Neural cell (in vitro differentiated cells): ENCODE data around the gene ZNF697. TPM values are rescaled to one million over a fixed set of nuclear protein-coding genes. Genes with fewer than 3 reads are reported as not detected.

Experiments used
- H2AFZ ChIP-seq: fragments of 200-600, 300-800 bp; sonication (generic), shearing (Covaris generic); 2 replicates; pipeline ENCODE4 v1.6.0; 2014; ENCODE audit warnings: low read depth, mild to moderate bottlenecking, antibody characterized with exemption, low read length, moderate library complexity
- H3F3A ChIP-seq: fragments of 200-600 bp; shearing (Covaris generic); 2 replicates; pipeline ENCODE4 v1.6.1; 2016; ENCODE audit warnings: mild to moderate bottlenecking, moderate library complexity, mixed read lengths, antibody characterized with exemption, low read length; ENCODE audit not compliant: insufficient read depth, poor library complexity, severe bottlenecking
- H3K27ac ChIP-seq: fragments of 200-600, 300-800 bp; sonication (generic), shearing (Covaris generic); 2 replicates; pipeline ENCODE4 v1.5.1; 2014; ENCODE audit warnings: mild to moderate bottlenecking, low read length, moderate library complexity
- H3K27me3 ChIP-seq: fragments of 300-800, 200-600 bp; sonication (generic), shearing (Covaris generic); 2 replicates; pipeline ENCODE4 v1.6.0; 2014; ENCODE audit warnings: mild to moderate bottlenecking, low read depth, low read length, moderate library complexity; ENCODE audit not compliant: insufficient read depth
- H3K36me3 ChIP-seq: fragments of 300-800, 200-600 bp; sonication (generic), shearing (Covaris generic); 2 replicates; pipeline ENCODE4 v1.5.1; 2014; ENCODE audit warnings: mild to moderate bottlenecking, antibody characterized with exemption, low read length, moderate library complexity; ENCODE audit not compliant: insufficient read depth
- H3K4me2 ChIP-seq: fragments of 300-800, 200-600 bp; sonication (generic), shearing (Covaris generic); 2 replicates; pipeline ENCODE4 v1.6.0; 2014; ENCODE audit warnings: mild to moderate bottlenecking, low read length
- H3K4me3 ChIP-seq: fragments of 300-800, 200-600 bp; sonication (generic), shearing (Covaris generic); 2 replicates; pipeline ENCODE4 v1.5.1; 2014; ENCODE audit warnings: mild to moderate bottlenecking, low read length, moderate library complexity
- H3K79me2 ChIP-seq: fragments of 200-600 bp; shearing (Covaris generic); replicated peaks from 2 replicates; pipeline ENCODE4 v1.6.0; 2014; ENCODE audit warnings: mild to moderate bottlenecking, low read length, moderate library complexity; ENCODE audit not compliant: insufficient read depth
- H3K9ac ChIP-seq: fragments of 300-800, 200-600 bp; sonication (generic), shearing (Covaris generic); 2 replicates; pipeline ENCODE4 v1.6.1; 2016; ENCODE audit warnings: mild to moderate bottlenecking, low read length, mixed read lengths
- H3K9me2 ChIP-seq: fragments of 200-600 bp; shearing (Covaris generic); 2 replicates; pipeline ENCODE4 v1.6.1; 2016; ENCODE audit warnings: mild to moderate bottlenecking, low read length, mixed read lengths; ENCODE audit not compliant: insufficient read depth
- H3K9me3 ChIP-seq: fragments of 200-600, 300-800 bp; sonication (generic), shearing (Covaris generic); 2 replicates; pipeline ENCODE4 v1.6.1; 2016; ENCODE audit warnings: mild to moderate bottlenecking, mixed run types, low read length, moderate library complexity, mixed read lengths
- H4K20me1 ChIP-seq: fragments of 200-600 bp; shearing (Covaris generic); 2 replicates; pipeline ENCODE4 v1.6.1; 2016; ENCODE audit warnings: mild to moderate bottlenecking, mixed run types; ENCODE audit not compliant: insufficient read depth
- CTCF ChIP-seq: fragments of 450-650 bp; IDR thresholded peaks from 2 replicates; pipeline ENCODE4 v1.5.1; 2014; ENCODE audit warnings: antibody characterized with exemption, mild to moderate bottlenecking, moderate library complexity; ENCODE audit not compliant: poor library complexity, severe bottlenecking
- EP300 ChIP-seq: fragments of 450-650 bp; conservative IDR thresholded peaks from 2 replicates; pipeline ENCODE4 v1.6.1; 2014; ENCODE audit warnings: antibody characterized with exemption, mild to moderate bottlenecking, moderate library complexity; ENCODE audit not compliant: poor library complexity, severe bottlenecking
- EZH2 ChIP-seq: fragments of 200-600, 300-800 bp; shearing (Covaris generic), sonication (generic); IDR thresholded peaks from 2 replicates; pipeline ENCODE4 v1.6.1; 2014; ENCODE audit warnings: antibody characterized with exemption, low read length, borderline replicate concordance, mild to moderate bottlenecking; ENCODE audit not compliant: insufficient read depth, poor library complexity, severe bottlenecking
- MXI1 ChIP-seq: fragments of 450-650 bp; conservative IDR thresholded peaks from 2 replicates; pipeline ENCODE4 v1.6.1; 2014; ENCODE audit warnings: antibody characterized with exemption, mild to moderate bottlenecking; ENCODE audit not compliant: poor library complexity, severe bottlenecking
- POLR2AphosphoS5 ChIP-seq: IDR thresholded peaks from 2 replicates; pipeline ENCODE4 v1.6.1; 2012
- RAD21 ChIP-seq: fragments of 450-650 bp; conservative IDR thresholded peaks from 2 replicates; pipeline ENCODE4 v1.6.1; 2014; ENCODE audit warnings: antibody characterized with exemption, mild to moderate bottlenecking, moderate library complexity
- REST ChIP-seq: IDR thresholded peaks from 2 replicates; pipeline ENCODE4 v1.6.1; 2012; ENCODE audit warnings: borderline replicate concordance
- SMC3 ChIP-seq: fragments of 450-650 bp; conservative IDR thresholded peaks from 2 replicates; pipeline ENCODE4 v1.6.1; 2014; ENCODE audit warnings: antibody characterized with exemption, mild to moderate bottlenecking, moderate library complexity; ENCODE audit not compliant: poor library complexity
- TAF1 ChIP-seq: IDR thresholded peaks from 2 replicates; pipeline ENCODE4 v1.6.1; 2012; ENCODE audit warnings: low read depth
- polyA plus RNA-seq: library from polyadenylated mRNA; depleted of rRNA; stranded (reverse); fragments of >200 nt; gene quantifications from 2 replicates; pipeline ENCODE4 v1.2.3, GENCODE V29; 2014

The ZNF697 gene
- polyA plus RNA-seq, 1 donor from 2014 or later = 61.8 TPM

DNA sequence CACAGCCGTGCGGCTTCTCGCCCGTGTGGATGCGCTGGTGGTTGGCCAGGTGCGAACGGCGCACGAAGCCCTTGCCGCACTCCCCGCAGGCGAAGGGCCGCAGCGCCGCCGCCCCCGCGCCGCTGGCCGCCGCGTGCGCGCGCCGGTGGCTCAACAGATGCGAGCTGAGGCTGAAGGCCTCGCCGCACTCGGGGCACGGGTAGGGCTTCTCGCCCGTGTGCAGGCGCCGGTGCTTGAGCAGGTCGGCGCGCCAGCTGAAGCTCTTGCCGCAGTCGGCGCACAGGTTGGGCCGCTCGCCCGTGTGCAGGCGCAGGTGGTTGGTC, 24.9 kb downstream of the ZNF697 start:
- Histone ChIP-seq H3K27me3 (no peaks in the 10 kb centered on the region), H3F3A (no peaks in the 10 kb centered on the region), H3K27ac (no peak overlapping the region), H3K4me3 (no peak overlapping the region), H2AFZ (no peak overlapping the region), H3K36me3 (peaks cover 12% of the 10 kb centered on the region), H3K79me2 (no peaks in the 10 kb centered on the region), H3K4me2 (no peak overlapping the region), H3K9ac (no peak overlapping the region), H3K9me3 (no peaks in the 10 kb centered on the region), H4K20me1 (no peaks in the 10 kb centered on the region), H3K9me2 (no peaks in the 10 kb centered on the region)
- no peak for TF ChIP-seq RAD21
- no peak for TF ChIP-seq EZH2
- no peak for TF ChIP-seq SMC3
- no peak for TF ChIP-seq TAF1
- no peak for TF ChIP-seq REST

GRCh38 chr1:119622311-119623192, 25.5 kb downstream of the ZNF697 start:
- TF ChIP-seq CTCF = no peak
- no peak for TF ChIP-seq SMC3
- no peak for TF ChIP-seq RAD21
- no peak for TF ChIP-seq POLR2AphosphoS5
- no peak for TF ChIP-seq REST
- TF ChIP-seq EP300 = no peak
- no peak for TF ChIP-seq TAF1
- TF ChIP-seq EZH2 = no peak
- TF ChIP-seq MXI1 = no peak
- H3K9ac ChIP-seq = no peak overlapping the region
- H3K9me2 ChIP-seq = no peaks in the 10 kb centered on the region
- H3K27me3 ChIP-seq = no peaks in the 10 kb centered on the region
- no peak overlapping the region for H3K27ac ChIP-seq
- no peaks in the 10 kb centered on the region for H3K79me2 ChIP-seq
- peaks cover 12% of the 10 kb centered on the region for H3K36me3 ChIP-seq
- no peak overlapping the region for H2AFZ ChIP-seq
- H3K4me3 ChIP-seq = no peak overlapping the region
- no peaks in the 10 kb centered on the region for H3F3A ChIP-seq
- no peak overlapping the region for H3K4me2 ChIP-seq
- H4K20me1 ChIP-seq = no peaks in the 10 kb centered on the region
- no peaks in the 10 kb centered on the region for H3K9me3 ChIP-seq
